NB4 (cell line): ENCODE results near the gene TNNC1.

Experiments
- DNase-seq: peaks from one replicate; pipeline ENCODE4 v3.0.0; 2010; ENCODE audit warnings: low read depth
- H3K4me3 ChIP-seq: one replicate; pipeline ENCODE4 v1.5.1; 2011; ENCODE audit warnings: mild to moderate bottlenecking, low read depth, low read length, moderate library complexity
- CTCF ChIP-seq: IDR thresholded peaks from one replicate; pipeline ENCODE4 v1.5.1; 2012; ENCODE audit warnings: low read depth, low read length
- MAX ChIP-seq: IDR thresholded peaks from 2 replicates; pipeline ENCODE4 v1.6.1; 2011; ENCODE audit warnings: low read depth, low read length
- MYC ChIP-seq: IDR thresholded peaks from 2 replicates; pipeline ENCODE4 v1.6.1; 2011; ENCODE audit warnings: low read depth, low read length
- POLR2A ChIP-seq: IDR thresholded peaks from 2 replicates; pipeline ENCODE4 v1.6.1; 2011; ENCODE audit warnings: mild to moderate bottlenecking; ENCODE audit not compliant: insufficient read length; ENCODE audit errors: extremely low read depth

Gene TNNC1

GRCh38 chr3:52453496-52454249, at the start of gene TNNC1:
TNNC1 (minus strand) TSS chr3:52454041; CDS start chr3:52454015, 26 bp downstream.
- TF ChIP-seq CTCF = no peak
- no peak for TF ChIP-seq MAX
- no peak for TF ChIP-seq POLR2A
- TF ChIP-seq MYC = no peak
- DNase-seq = no peak
- peak within 1 kb of the TSS; percentile 68 for H3K4me3 ChIP-seq

GRCh38 chr3:52502808-52503350, 49.0 kb upstream of the TNNC1 start:
- no peak for DNase-seq
- TF ChIP-seq CTCF = no peak
- no peak for TF ChIP-seq MAX
- TF ChIP-seq POLR2A = no peak
- no peak overlapping the region for H3K4me3 ChIP-seq

- no peak for DNase-seq
- no peak for TF ChIP-seq POLR2A
- TF ChIP-seq MAX = no peak
- TF ChIP-seq MYC = no peak
- TF ChIP-seq CTCF = no peak
- H3K4me3 ChIP-seq = no peak overlapping the region
Measured at GRCh38 chr3:52502001-52502400, 48.2 kb upstream of the TNNC1 start.

GRCh38 chr3:52501046-52501445, 47.2 kb upstream of the TNNC1 start:
- no peak overlapping the region for H3K4me3 ChIP-seq
- no peak for TF ChIP-seq MYC
- no peak for TF ChIP-seq MAX
- DNase-seq = no peak

- no peak for TF ChIP-seq CTCF
- TF ChIP-seq MAX = peak; percentile 66
- no peak for TF ChIP-seq POLR2A
- peak; percentile 51 for TF ChIP-seq MYC
- DNase-seq = peak; percentile 98
- peak overlapping the region; percentile 39 for H3K4me3 ChIP-seq
Measured at GRCh38 chr3:52498137-52499054, 44.6 kb upstream of the TNNC1 start.
